Endometrial microvascular endothelial cells (primary cell): Measurements from ENCODE around the gene MPO. TPM values are rescaled to one million over a fixed set of nuclear protein-coding genes. Genes with fewer than 3 reads are reported as not detected.

Experiments used
- in situ Hi-C: cut with HindIII; loops from 2 replicates; pipeline ENCODE4 v1.10.0; 2017; ENCODE audit warnings: low sequenced_read_pairs, low pct_unique_long_range_greater_than_20kb; ENCODE audit errors: inconsistent ontology term
- total RNA-seq: library from RNA; depleted of rRNA; stranded (reverse); fragments of >200 nt; gene quantifications from one replicate; pipeline ENCODE4 v1.2.3, GENCODE V29; 2015; ENCODE audit errors: inconsistent ontology term

Gene MPO
- not detected for total RNA-seq

GRCh38 chr17:58280480-58281217, at the start of gene MPO:
TSS of gene MPO (minus strand) at chr17:58280935. CDS start at chr17:58280758, 177 bp downstream.
- in situ Hi-C loops, result no loop called here

GRCh38 chr17:58329810-58330537, 49.2 kb upstream of the MPO start:
- in situ Hi-C loops, result no loop called here

- in situ Hi-C loops, result no loop called here
Measured at GRCh38 chr17:58329035-58329809, 48.5 kb upstream of the MPO start.

- in situ Hi-C loops, result no loop called here
Measured at GRCh38 chr17:58328195-58329034, 47.7 kb upstream of the MPO start, which contains the start of gene TSPOAP1. TSS of gene TSPOAP1 (minus strand) at chr17:58328795. CDS start at chr17:58327920, 875 bp downstream.

GRCh38 chr17:58327363-58328194, 46.8 kb upstream of the MPO start:
- in situ Hi-C loops, result no loop called here

GRCh38 chr17:58326609-58327362, 46.1 kb upstream of the MPO start:
- in situ Hi-C loops, result no loop called here

GRCh38 chr17:58325976-58326468, 45.3 kb upstream of the MPO start:
- in situ Hi-C loops, result no loop called here

- in situ Hi-C loops, result no loop called here
Measured at GRCh38 chr17:58325289-58325726, 44.6 kb upstream of the MPO start.

- in situ Hi-C loops, result no loop called here
Measured at GRCh38 chr17:58324409-58325288, 43.9 kb upstream of the MPO start.

GRCh38 chr17:58324056-58324408, 43.3 kb upstream of the MPO start:
- in situ Hi-C loops, result no loop called here

- in situ Hi-C loops, result no loop called here
Measured at GRCh38 chr17:58323366-58324055, 42.8 kb upstream of the MPO start.

GRCh38 chr17:58322581-58323185, 41.9 kb upstream of the MPO start:
- in situ Hi-C loops, result no loop called here

GRCh38 chr17:58321571-58322525, 41.1 kb upstream of the MPO start:
- in situ Hi-C loops, result no loop called here
